Lower leg skin (tissue), 3 donors: ENCODE measurements around the gene MALSU1.

Experiments used
- POLR2A ChIP-seq, 2 donors: fragments of 450-650 bp; IDR thresholded peaks; one replicate each; pipeline ENCODE4 v1.6.1; 2016 to 2017; ENCODE audit warnings: antibody characterized with exemption in 2 of 2, mild to moderate bottlenecking in 1 of 2, moderate library complexity in 1 of 2
- TF ChIP-seq, protein P1 (sequence below), 3 donors: fragments of 450-650 bp; IDR thresholded peaks; one replicate each; pipeline ENCODE4 v1.5.1; 2016; ENCODE audit warnings: antibody characterized with exemption in 3 of 3, mild to moderate bottlenecking in 3 of 3, moderate library complexity in 2 of 3

DNA sequence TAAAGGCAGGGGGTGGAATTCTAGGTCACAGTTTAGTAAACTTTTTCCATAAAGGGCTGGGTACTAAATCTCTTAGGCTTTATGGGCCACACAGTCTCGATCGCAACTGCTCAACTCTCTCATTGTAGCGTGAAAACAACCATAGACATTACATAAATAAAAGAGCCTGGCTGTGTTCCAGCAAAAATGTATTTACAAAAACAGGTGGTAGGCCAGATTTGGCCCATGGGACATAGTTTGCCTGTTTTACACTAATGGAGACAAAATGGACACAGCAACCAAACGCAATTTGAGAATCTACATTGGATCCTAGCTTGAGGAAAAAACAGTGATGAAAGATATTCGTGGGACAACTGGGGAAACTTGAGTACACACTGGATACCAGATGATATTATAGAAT lies 23.2 kb upstream of the MALSU1 start:
- TF ChIP-seq, protein P1, sequence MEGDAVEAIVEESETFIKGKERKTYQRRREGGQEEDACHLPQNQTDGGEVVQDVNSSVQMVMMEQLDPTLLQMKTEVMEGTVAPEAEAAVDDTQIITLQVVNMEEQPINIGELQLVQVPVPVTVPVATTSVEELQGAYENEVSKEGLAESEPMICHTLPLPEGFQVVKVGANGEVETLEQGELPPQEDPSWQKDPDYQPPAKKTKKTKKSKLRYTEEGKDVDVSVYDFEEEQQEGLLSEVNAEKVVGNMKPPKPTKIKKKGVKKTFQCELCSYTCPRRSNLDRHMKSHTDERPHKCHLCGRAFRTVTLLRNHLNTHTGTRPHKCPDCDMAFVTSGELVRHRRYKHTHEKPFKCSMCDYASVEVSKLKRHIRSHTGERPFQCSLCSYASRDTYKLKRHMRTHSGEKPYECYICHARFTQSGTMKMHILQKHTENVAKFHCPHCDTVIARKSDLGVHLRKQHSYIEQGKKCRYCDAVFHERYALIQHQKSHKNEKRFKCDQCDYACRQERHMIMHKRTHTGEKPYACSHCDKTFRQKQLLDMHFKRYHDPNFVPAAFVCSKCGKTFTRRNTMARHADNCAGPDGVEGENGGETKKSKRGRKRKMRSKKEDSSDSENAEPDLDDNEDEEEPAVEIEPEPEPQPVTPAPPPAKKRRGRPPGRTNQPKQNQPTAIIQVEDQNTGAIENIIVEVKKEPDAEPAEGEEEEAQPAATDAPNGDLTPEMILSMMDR (IDR thresholded peaks at IDR 0.05) = no peak
- no peak for TF ChIP-seq POLR2A (IDR thresholded peaks at IDR 0.05)
